NOMO-1 treated with dmso at 0.1 percent for 144 hours (cell line): ENCODE data around the gene PAPPA.

Experiments
- DNase-seq: peaks from one replicate; lab custom pipeline; 2025; ENCODE audit not compliant: unreplicated experiment; lab: John Stamatoyannopoulos, UW

PAPPA gene

GRCh38 chr9:116409129-116409528 lies 255.5 kb downstream of the PAPPA start:
- DNase-seq: no peak

- no peak for DNase-seq
These were observed 256.0 kb downstream of the PAPPA start for GRCh38 chr9:116409638-116410037.

DNA sequence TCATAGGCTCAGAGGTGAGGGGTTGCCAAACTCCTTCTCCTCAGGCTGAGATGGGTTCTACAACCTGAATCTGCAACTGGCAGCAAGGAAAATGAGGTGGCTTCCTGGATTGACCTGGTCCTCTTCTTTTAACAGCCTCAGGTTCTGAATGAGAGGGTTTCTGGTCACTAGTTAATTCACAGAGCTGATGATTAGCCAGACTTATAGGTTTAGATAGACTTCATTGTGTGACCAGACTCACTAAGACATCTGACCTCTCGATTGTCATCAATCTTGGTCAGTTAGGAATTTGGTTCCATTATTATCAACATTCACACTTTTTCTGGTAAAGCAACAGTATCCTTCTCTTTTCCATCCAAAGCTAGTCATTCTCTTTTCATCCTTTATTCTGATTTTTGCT lies 257.9 kb downstream of the PAPPA start:
- no peak for DNase-seq

DNA sequence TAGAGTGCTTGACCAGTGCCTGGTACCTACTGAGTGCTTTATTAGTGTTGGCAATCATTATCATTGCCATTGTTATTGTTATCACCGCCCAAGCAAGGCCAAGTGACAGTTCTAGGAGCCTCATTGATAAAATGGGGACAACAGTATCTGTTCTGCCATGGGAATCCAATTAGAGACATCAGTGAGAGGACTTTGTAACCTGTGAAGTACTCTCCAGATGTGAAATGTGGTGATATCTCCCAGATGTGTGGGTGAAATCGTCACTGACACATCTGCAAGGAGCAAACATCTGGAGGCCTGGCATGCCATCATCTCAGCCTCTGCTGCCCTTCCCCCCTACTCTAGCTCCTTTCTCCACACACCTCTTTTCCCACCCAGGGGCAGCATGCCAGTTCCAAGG lies 260.8 kb downstream of the PAPPA start:
- DNase-seq: no peak

- DNase-seq: no peak
These were observed 262.8 kb downstream of the PAPPA start for GRCh38 chr9:116416421-116416820.

GRCh38 chr9:116417464-116417863 lies 263.9 kb downstream of the PAPPA start:
- DNase-seq: no peak

- no peak for DNase-seq
These were observed 265.6 kb downstream of the PAPPA start for GRCh38 chr9:116419181-116419580.

DNA sequence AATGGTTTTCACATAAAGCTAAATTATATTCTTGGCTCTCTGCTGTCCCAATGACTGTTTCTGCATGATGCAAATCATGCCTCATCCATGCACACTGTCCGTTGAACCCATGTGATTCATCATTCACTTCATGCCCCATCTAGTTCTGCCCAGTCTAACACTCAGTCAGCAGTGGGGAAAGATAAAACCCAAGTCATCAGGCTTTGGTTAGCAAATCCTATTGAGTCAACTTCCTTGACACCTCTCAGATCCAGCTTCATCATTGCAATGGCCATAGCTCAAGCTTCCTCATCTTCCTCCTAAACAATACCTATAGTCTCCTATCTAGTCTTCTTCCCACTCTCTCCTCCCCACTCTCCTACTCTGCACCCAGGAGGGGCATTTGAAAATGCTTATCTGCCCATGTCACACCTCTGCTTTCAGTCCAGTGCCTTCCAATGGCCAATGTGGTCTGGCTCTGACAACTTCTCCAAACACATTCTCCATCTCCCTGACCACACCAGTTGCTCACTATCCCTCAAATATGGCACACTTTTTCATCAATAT lies 267.5 kb downstream of the PAPPA start:
- no peak for DNase-seq

DNA sequence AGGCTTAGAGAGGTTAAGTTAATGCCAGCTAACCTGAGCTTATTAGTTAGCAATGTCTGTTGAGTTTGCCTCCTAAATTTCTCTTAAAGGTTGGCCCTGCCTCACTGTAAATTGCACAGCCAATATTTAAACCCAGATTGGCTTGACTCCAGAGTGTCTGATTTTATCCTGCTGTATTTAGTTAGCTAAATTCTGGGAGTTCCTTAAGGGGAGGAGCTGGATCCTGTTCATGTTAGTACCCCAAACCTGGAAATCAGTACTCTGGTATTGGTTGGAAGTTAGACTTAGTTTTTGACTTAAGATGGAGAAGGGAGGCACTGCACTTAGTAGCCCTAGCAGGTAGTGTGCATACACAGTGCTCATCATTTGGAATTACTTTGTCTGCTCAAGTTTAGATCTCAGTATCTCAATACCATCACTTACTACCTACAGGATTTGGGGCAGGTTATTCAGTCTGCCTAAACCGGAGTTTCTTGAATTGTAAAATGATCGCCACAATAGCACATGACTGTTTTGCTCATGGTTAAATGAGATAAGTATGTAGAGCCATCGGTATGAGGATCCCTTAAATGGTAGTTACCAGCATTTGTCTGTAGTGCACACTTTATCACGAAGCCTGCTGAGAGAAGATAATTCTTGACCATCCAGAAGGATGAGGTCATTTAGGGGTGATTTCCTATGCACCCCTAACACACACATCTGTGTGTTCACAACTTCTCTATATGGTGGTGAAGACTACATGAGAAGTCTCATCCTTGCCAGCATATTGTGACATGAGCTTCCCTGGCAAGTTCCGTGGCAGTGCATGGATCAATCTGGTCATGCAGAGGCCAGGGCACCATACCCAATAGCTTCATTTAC lies 268.8 kb downstream of the PAPPA start:
- no peak for DNase-seq

DNA sequence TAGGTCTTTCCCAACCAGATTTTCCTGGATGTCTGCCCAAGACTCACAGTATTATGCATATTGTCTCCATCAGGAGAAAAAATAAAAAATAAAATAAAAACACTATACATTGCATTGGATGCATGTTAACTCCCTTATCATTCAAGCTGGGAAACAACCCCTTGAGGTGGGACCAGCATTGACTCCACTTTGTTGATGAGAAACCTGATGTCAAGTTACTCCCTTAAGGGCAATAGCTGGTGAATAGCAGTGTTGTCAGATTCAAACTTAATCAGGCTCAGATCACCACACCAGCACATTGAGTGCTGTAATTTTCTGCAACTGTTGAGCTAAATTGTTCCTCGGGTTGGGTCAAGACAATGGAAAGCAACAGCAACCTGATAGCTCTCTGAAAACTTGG lies 269.6 kb downstream of the PAPPA start:
- DNase-seq: no peak

DNA sequence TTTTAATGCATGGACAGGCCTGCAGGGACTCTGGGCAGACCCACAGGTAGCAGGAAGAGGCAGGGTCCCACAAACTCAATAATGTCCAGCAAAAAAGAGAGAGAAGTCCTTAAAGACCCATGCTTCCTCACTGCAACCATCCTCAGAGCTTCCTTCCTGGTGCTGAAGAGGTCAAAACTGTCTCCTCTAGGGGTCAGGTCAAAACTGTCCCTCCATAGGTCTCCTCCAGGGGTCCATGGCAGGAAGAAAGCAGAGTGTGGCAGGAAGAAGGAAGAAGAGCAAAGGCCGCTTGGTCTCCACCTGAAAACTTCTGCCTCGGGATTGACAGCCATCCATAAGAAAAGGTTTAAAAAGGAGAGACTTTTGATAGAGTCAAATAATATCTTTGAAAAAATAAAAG lies 271.7 kb downstream of the PAPPA start:
- no peak for DNase-seq

DNA sequence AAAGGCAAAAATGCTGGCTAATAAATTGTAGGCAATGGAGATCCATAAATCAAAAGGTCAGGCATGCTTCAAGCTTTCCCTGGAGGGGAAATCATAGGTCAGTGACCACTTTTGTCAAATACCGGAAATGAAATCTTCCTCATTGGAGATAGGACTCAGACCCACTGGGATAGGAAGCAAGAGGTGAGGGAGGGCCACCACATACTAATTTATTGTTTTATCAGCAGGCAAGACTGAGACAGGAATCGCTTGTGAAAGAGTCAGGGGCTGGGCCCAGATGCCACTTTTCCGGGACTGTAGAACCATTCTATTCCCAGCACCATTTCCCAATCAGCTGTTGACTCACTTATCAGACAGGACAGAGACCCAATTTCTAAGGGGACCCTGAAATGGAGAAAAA lies 277.3 kb downstream of the PAPPA start:
- no peak for DNase-seq

DNA sequence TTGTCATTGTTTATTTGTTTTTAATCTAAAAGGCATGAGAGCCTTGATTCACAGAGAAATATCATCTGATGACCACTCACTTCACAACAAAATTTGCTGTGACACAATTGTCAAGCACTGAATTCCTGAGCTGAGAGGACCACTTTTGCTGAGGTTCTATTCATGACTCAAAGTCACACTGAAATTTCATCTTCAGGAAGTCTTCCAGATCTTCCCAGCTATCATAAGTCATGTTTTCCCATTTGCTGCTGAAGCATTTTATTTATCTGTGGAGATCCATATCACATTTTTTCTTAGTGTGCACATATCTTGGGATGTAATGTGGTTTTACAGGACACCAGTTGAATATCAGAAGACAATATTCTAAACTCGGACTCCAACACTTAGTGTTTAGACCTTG lies 278.5 kb downstream of the PAPPA start:
- no peak for DNase-seq

GRCh38 chr9:116434314-116434713 lies 280.7 kb downstream of the PAPPA start:
- no peak for DNase-seq

- DNase-seq: no peak
These were observed 282.1 kb downstream of the PAPPA start for GRCh38 chr9:116435706-116436105.

- no peak for DNase-seq
These were observed 282.5 kb downstream of the PAPPA start for GRCh38 chr9:116436121-116436520.

DNA sequence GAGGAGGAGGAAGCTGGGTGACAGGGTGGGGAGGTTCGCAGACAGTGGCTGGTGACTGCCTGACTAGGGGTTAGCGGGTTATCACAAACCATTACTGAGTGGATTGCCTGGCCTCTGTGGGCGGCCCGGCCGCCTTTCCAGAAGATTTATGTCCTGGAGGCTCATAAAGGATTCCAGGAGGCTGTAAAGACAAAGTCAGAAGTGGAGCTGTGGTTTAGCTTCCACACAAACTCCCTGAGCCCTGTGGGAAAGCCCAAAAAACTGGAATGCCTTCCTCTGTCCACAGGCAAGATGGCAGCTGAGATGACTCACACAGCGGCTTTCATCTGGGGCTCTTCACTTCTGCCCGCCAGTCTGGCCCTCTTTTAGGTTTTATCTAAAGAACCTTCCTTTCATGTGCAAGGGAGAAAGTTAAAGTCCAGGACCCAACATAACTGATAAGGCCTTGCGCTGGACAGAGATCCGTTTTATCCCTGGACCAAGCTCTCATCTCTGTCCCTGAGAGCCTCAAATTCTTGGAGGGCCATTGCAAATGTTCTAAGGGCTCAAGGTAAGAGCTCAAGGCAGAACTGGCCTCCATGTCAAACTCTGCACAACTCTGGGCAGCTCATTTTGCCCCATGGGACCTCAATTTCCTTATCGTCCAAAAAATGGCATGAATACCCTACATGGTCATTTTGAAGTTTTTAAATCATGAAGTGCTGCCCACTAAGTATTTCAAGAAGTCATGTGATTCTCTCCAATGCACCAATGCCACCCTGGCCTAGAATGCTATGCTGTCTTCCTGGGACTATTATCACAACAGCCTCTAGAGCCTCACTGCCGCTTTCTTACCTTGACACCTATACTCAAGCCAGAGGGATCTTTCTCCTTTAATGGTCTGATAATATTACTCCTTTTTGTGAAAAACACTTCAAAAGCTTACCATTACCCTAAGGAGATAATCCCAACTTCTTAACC lies 284.1 kb downstream of the PAPPA start:
- DNase-seq: no peak

GRCh38 chr9:116442528-116442927 lies 288.9 kb downstream of the PAPPA start:
- no peak for DNase-seq

DNA sequence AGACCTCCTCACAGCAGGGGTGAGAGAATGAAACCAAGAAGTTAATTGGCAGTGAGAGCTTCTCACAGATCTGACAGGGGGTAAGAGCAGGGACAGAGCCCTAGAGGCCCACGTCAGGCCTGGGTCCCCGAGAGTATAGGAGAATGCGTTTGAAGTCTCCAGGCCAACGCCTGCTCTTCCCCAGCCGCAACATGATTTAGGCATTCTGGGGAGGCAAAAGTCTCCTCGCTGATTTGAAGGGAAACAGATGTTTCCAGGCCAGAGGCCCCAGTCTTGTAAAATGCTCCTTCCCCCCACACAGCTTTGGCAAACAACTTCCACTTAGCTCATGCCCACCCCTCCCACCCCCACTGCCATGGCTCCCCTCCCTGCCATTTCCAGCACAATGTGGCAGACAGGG lies 294.3 kb downstream of the PAPPA start:
- no peak for DNase-seq

DNA sequence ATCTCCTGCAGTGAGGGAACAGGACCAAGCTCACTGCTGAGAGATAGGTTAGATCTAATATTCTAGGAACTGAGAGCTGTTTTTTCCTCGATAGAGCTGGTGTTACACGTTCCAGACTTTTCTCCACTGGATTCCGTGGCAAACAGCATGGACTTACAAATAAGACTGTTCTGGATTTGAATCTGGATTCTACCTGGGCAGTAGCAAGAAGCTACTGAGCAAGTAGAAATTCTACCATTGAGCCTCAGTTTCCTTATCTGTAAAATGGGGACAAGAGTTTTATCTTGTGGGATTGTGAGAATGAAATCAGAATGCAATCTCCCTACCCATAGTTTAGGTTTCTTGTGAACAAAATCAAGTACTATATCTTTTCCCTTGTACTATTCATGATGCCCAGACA lies 294.8 kb downstream of the PAPPA start:
- no peak for DNase-seq

DNA sequence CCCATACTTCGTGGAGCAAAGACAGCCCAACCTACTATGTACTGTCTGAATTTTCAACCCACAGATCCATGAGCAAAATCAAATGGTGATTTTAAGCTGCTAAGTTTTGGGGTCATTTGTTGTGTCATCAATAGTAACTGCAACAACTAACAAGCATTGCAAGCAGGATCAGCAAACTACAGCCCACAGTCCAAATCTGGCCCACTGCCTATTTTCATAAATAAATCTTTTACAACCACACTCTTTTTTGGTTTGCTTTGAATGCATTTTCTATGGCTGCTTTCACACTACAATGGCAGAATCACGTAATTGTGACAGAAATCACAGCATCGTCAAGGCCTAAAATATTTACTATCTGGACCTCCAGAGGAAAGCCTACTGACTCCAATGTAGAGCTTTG lies 296.4 kb downstream of the PAPPA start:
- DNase-seq: no peak
